HG02852 (cell line): Measurements from ENCODE around the gene PLEKHA6.
"Not testable (repeated sequence)": the region's sequence is repeated elsewhere in the genome, so short reads cannot be mapped to it uniquely, and the experiment has no call there.

ENCODE experiments used
- ATAC-seq: cut with Tn5 transposase; IDR thresholded peaks from one replicate; pipeline ENCODE4 v1.9.1; 2021; ENCODE audit warnings: mild to moderate bottlenecking, moderate library complexity; ENCODE audit not compliant: unreplicated experiment

PLEKHA6 gene

DNA sequence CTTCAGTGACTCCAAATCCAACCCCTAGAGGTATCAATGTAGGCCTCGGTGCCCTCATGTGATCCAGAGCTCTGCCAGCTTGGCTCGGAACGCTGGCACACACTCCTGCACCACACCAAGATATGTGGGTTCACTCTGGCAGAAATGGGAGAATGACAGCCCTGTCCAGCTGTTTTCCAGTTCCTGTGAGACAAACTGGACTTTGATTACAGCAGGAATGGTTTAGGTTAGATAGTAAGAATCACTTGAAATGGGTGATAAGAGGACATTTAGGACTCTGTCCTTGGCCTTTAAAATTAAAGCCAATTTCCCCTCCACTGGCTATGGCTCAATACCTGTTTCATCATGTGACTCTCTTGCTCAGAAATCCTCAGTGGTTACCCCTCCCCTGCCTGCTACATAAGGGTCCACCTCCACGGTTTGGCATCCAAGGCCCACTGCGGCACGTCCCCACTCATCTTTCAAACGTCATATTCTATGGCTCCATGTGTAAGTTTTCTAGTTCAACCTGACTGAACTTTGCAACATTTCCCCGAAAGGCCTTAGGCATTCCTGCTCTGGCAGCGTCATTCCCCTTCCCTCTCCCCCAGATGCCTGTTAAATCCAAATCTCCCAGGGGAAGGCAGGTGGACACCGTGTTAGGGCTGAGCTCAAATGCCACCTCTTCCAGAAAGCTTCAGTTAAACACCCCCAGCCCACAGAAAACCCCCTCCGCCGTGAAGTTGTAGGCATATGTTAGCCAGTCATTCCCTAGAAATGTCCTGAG is 44.7 kb downstream of the PLEKHA6 start:
- no peak for ATAC-seq

DNA sequence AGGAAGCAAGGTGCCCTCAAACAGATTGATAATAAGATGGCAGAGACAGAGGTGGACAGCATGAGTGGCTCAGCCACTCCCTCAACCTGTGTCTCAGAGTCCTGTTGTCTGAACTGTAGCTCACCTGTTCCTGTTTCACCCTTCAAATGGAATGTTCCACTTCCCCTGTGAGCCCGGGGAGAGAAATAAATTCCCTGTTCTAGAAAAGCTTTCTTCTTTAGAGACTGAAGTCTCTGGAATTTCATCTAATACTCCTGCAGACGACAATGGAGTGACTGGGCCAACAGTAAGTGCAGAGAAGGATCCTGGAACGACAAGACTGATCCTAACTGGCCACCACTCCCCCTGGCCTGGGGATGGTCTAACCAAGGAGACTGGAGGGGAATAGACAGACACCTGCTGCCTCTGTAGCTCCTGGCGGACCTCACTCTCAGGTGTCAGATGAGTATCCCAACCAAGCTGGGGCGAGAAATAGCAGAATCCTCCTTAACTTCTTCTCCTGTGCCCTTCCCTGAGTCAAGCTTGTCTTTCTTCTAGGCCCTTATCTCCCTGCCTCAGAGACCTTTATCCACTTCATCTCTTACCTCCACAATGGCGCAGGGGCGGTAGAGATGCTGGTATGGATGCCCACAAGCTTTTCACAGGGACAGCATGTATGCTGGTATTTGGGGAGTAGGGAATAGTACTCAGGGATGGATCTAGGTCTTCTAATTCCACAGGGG is 45.4 kb downstream of the PLEKHA6 start:
- no peak for ATAC-seq

DNA sequence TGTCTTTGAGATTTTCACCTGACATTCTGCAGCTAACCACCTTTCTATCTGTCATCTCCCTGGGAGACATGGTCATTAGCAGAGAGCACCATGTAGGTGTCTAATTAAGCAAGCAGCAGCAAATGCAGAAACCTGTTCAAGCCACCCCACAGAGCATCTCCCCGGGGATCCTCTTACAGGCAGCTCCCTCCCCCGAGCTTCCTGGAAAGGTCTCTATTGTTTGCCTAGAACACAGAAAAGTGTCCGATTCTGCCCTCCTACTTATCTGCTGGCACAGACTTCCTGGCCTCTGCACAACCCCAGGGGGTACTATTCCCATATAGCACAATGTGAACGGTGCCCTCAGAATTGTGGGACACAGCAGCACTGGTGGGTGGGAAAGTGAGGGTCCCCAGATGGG is 46.1 kb downstream of the PLEKHA6 start:
- ATAC-seq, result no peak

DNA sequence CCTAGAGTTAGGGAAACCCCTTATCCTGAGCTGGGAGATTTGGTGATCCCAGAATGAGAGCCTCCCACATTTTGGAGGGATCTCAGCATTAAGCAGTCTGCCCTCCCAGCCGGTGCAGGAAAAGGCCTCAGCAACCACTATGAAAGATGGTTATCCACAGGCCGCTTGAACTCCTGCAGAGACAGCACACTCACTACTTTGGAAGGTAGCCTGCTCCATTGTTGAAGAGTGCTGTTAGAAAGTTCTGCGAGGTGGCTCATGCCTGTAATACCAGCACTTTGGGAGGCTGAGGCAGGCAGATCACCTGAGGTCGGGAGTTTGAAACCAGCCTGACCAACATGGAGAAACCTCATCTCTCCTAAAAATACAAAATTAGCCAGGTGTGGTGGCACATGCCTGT is 48.8 kb downstream of the PLEKHA6 start:
- not testable (repeated sequence) for ATAC-seq

DNA sequence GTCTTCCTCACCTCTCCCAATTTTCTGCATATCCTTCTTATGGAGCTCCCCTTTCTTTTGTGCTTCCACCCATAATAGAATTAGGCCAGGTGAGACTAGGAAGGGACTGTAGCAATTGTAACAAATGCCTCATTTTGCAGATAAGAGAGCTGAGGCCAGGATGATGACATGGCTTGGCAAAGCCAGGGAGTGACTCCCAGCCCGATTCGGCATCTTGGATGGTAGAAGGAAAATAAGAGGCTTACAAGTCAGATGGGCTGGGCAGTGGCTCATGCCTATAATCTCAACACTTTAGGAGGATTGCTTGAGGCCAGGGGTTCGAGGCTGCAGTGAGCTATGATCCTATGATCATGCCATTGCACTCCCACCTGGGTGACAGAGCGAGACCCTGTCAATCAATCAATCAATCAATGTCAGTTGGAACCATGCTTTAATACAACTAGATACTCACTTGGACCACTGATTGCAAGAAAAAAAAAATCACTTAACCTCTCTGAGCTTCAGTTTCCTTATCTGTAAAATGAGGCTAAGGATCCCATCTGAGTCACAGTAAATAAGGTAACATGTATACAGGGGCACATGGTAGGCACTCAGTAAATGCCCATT is 51.6 kb downstream of the PLEKHA6 start:
- ATAC-seq, result no peak

DNA sequence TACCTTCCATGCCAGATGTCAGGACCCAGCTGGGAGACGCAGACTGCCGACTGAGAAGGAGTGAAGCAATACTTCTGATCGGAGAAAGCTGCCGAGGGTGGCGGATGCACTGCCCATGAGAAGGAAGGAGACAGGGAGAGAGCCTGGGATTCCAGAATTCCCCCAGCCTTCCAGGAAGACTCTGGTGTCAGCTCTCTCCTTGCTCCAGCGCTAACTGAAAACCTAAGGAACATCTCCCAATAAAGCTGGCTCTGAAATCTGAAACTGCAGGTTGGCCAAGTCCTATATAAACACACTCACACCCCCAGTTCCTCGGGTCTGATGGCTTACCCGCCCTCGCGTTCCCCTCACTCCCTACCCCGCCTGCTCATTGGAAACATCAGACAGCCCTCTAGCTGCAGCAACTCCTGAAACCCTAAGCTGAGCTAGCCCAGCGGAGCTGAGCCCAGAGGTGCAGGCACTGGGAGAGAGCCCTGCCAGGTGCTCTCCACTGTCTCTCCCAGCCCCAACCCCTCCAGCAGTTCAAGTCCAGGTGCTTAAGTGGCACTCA is 52.3 kb downstream of the PLEKHA6 start:
- ATAC-seq, result no peak

DNA sequence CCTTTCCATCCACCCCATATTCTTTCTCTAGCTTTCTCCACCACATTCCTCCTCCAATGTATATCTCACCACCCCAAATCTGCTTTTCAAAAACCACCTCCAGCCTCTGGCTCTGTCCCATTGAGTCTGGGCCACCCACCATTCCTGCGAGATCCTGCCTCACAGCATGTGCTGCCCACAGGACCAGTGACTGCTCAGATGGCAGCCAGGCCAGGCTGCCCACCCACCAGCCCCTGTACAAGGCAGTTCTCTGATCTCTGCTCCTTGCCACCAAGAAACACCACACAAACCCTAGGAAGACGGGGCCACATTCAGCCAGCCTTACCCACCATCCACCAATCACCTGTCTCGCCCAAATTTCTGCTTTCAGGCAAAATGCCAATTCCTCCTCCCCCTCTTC is 53.7 kb downstream of the PLEKHA6 start:
- no peak for ATAC-seq

DNA sequence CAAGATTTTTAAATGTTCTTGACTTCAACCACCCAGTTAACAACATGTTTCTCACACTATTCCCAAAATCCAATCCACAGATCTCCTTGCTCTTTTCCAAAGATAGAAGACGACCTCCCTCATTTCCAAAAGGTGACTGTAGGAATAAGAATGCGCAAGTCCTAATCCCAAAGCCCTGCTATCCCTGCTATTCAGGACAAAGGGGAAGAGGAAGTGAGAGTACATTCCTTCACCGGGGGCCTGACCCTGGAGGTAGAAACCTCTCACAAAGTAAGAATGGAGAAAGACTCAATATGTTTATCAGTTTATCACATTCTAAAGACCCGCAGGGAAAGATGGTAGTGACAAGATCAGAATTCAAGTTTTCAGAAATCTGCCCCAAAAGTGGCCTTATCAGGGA is 55.7 kb downstream of the PLEKHA6 start:
- ATAC-seq, result no peak

DNA sequence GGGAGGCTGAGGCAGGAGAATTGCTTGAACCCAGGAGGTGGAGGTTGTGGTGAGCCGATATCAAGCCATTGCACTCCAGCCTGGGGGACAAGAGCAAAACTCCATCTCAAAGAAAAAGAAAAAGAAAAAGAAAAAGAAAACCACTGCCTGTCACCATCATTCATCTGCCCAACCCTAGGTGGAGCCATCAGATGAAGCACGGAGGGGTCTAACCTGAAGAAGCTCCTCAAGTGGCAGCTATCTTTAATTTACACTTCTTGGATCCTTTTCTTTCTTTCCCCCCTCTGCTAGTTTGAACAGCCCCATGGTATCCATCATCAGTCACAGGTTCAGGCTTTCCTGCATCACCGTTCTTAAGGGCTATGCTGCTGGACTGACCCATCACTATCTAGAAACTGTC is 57.0 kb downstream of the PLEKHA6 start:
- ATAC-seq, result no peak

DNA sequence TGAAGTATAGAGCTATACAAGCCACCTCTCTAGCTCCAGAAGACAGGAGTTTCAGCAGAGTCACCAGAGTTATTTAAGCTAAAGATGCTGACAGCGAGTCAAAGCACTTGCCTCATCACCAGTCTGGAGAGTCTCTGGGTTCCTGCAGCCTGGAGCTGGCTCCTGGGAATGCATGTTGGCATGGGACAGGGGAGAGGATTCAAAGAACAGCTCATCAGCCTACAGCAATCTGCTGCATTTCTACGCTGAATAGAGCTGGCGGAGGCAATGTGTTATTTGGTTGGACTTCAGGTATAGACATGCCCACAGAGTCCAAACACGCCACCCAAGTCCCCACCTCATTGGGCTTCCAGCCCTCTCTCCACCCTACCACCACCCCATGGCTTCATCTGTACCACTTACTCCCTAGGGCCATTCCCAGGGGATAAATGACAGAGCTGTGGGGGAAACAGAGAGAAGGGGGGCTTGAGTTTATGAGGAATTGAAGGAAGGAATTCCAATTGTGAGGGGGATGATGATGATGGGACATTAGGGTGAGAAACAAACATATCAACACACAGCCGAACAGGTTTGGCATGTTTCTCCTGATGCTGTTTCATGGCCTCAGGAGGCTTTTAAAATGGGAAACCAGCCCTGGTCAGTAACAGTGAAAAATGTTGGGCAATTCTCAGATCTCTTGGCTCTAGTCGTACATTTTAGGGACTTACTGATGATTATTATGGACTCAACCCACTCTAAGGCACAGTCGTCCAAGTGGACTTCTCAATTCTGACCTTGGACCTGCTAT is 58.4 kb downstream of the PLEKHA6 start:
- no peak for ATAC-seq

DNA sequence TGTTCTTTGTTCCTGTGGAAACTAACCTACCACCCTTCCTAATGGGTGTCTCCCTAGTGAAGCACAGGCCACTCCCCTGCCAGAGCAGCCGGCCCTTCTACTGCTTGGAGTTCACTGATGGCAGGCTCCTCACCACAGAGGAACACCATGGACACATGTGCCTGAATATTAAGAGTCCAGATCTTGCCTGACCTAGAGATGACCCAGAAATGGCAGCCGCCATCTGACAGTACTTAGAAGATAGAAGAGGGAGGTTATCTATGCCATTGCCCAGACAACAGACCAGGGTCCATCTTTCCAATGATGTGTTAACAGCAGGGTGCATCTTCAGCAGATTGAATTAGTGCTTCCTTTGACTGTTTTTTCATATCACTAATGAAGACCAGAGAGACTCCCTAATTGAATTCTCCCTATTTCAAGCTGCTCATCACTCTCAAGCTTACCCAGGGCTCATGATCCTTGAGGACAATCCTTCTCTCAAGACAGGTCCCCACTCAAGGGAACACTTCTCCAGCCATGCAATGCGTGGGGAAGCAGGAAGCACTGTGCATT is 59.8 kb downstream of the PLEKHA6 start:
- ATAC-seq, result no peak

DNA sequence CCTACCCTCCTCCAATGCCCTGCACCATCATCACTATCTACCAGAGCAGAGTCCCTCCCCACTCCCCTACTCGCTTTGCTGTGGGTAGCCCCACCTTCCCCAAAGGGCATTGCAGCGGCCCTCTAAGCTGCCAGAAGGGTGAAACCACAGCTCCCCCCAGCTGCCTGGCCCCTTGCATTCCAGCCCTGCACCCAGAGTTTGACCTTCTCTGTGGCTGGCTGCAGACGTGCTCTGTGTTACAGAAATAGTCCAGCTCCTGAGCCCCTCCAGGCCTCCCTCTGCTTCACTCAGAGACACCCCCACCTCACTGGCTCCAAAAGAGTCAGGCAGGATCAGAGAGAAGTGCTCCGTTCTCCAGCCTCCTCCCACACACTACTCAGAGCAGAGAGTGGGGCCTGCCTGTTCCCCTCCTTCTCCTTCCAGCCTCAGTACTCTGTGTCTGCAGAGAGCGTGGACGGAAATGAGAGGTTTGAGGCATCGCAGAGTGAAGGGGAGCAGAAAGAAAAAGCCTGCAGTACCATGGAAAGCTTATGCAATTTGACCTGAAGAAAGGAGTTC is 63.2 kb downstream of the PLEKHA6 start:
- ATAC-seq, result no peak

DNA sequence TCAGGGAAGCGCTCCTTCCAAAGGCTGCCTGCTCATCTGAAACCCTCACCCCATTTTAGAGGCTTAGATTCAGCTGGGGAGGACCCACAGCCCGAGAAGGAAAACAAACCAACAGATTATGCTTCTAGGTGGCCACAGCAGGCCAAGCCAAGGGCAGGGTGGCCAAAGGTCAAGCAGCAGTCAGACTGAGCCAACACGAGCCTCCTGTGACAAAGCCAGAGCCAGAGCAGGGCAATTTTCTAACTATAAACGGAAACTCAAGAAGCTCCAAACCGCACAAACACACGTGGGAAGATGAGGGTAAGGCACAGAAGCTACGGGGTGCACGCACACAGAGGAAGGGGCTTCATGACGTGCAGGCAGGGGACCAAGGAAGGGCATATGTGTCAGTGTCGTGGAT is 64.1 kb downstream of the PLEKHA6 start:
- no peak for ATAC-seq

DNA sequence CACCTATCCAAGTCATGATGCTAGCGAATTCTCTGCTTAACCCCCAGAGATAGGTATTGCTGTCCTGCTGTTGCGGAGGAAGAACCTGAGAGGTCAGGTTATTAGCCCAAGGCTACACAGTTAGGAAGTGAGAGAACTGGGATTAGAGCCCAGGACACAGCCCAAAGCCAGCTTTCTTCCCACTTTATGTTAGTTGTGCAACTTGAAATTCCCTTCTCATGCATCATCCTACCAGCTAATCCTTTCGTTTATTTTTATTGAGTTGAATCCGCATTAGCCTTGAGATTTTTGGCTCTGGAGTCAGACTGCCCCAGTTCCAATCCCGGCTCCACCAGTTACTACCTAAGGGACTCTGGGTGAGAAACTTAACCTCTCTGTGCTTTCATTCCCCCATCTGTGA is 65.4 kb downstream of the PLEKHA6 start:
- ATAC-seq, result no peak

DNA sequence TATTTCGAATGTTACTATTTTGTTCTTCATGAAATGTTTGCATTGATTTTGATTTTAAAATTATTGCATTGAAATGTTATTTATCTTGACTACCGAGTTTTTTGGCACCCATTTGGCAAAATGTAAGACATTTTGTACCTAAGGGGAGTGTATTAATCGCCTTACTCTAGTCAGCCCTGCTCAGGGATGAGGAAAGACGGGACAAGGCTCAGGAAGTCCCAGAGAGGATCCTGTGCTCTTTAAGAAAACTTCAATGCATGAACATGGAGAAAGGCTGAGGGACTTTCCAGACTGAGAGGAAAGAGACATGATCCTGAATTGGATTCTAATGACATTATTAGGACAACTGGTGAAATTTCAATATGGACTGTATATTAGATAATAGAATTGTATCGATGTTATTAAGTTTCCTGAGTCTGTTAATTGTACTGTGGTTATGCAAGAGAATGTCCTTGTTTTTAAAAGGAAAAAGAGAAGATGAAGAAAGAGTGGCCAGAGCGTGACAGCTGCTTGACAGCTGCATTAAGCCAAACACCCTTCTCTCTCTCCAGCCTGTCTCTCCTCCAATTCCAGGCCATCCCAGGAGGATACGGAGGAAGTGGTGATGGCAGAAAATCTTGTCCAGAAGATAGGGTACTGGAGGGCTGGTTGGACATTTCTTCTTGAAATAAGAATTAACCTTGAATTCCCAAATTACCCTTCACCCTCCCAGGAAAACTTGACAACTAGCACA is 66.0 kb downstream of the PLEKHA6 start:
- ATAC-seq, result no peak

DNA sequence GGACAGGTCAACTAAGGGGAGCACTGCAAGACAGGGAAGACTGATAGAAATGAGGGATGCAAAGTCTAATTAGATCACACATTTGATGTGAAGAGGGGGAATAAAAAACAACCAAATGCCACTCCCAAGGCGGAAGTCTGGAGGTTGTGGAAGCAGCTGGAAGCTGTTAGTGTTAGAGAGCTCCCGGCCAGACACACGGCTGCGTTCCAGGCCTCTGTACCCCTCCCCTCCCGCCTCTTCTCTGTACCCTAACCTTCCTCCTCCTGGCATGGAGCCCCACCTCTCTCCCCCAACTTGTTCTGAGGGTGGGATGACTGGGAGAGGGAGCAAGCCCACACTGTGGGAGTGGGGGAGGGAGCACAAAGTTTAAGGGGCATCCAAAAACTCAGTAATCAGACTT is 67.0 kb downstream of the PLEKHA6 start:
- ATAC-seq, result no peak

DNA sequence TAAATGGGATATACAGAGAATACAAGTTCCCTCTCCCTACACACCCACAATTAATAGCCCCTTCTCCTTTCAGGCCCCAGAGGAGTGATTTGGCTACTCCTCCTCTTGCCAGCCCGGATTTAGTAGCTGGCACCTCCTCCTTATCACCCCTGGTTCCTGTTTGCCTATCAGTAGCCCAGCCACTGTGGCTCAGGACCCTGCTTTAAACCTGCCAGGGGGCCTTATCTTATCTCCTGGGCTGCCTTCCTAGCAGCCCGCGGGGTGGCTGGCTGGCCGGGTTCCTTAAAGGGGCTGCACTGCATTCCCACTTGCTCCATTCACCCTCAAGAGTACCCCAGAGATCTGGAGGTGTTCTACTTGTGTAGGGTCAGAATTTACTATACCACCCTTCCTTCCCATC is 70.4 kb downstream of the PLEKHA6 start:
- no peak for ATAC-seq

DNA sequence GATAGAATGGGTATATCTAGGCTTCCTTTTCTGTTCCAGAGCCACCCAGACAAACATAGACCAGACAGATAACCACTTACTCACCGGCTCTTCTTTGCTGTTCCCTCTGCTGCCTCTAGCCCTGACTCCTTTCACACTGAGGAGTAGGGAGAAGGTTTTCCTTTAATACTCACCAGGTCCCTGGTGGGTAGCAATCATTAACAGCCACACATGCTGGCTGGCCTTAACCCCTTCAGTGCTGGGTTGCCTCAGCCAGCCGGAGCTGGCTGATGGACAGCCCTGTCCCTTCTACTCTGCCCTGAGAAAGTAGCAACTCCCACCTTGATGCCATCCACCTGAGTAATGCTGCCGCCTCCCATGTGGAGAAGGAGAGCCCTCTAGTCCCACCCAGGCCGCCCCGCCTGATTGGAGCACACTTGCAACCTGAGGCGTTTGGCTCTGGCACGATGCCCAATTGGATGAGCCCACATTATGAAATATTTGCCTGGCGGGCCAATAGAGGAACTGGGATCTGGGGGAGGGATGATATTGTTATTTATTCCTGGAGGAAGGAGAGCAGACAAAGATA is 71.6 kb downstream of the PLEKHA6 start:
- no peak for ATAC-seq

DNA sequence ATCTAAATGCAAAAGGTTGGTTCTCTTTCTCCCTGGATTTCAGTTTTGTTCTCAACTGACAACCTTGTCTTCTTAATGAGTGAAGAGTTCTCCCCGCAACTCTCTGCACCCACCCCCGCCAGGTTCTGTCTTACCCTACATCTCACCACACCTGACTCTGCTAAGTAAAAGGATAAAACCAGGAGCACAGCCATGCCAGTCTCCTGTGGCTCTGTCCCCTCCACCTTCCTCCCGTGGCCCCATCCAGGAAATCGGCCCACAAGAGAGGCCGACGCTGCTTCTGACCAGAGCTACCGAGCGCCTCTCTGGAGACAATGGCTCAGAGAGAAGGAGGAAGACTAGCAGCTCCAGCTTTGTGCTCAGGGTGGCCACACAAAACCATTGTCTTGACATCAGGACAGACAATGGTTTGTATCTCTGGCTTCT is 72.2 kb downstream of the PLEKHA6 start:
- no peak for ATAC-seq
